GM12878 (cell line): ENCODE measurements around the gene MIA2. TPM values are rescaled to one million over a fixed set of nuclear protein-coding genes. Genes with fewer than 3 reads are reported as not detected.

ENCODE experiments used
- EGR1 ChIP-seq, 2 experiments: IDR thresholded peaks; 1 replicate in 1 of 2; 2 replicates in 1 of 2; pipeline ENCODE4 v1.6.1; 2011 to 2012; ENCODE audit warnings: low read depth in 2 of 2, low read length in 2 of 2, borderline replicate concordance in 1 of 2, mild to moderate bottlenecking in 1 of 2, moderate library complexity in 1 of 2
- MTA2 ChIP-seq: fragments of 450-650 bp; IDR thresholded peaks from 2 replicates; pipeline ENCODE4 v1.6.1; 2016; ENCODE audit warnings: low read depth, mild to moderate bottlenecking, moderate library complexity
- MXI1 ChIP-seq: fragments of 150-350 bp; IDR thresholded peaks from 2 replicates; pipeline ENCODE4 v1.6.1; 2011; ENCODE audit warnings: low read depth, mild to moderate bottlenecking, inconsistent platforms, low read length, improper control_type of control experiment
- RELA ChIP-seq: fragments of 450-650 bp; IDR thresholded peaks from 2 replicates; pipeline ENCODE4 v1.8.0; 2014; ENCODE audit warnings: borderline replicate concordance; ENCODE audit not compliant: partially characterized antibody
- TAF1 ChIP-seq: IDR thresholded peaks from 2 replicates; pipeline ENCODE4 v1.6.1; 2011; ENCODE audit warnings: mild to moderate bottlenecking, low read depth, low read length, borderline replicate concordance
- TARDBP ChIP-seq: IDR thresholded peaks from 2 replicates; pipeline ENCODE4 v1.6.1; 2016; ENCODE audit warnings: borderline replicate concordance
- TBL1XR1 ChIP-seq: IDR thresholded peaks from 2 replicates; pipeline ENCODE4 v1.6.1; 2012; ENCODE audit warnings: low read depth, low read length, improper control_type of control experiment
- TCF12 ChIP-seq: IDR thresholded peaks from 2 replicates; pipeline ENCODE4 v1.6.1; 2011; ENCODE audit warnings: low read depth, mild to moderate bottlenecking, low read length
- polyA plus RNA-seq, 11 experiments: library from polyadenylated mRNA; depleted of rRNA in 4 of 11; unstranded in 6 of 11; stranded (reverse) in 5 of 11; fragments of >200 nt; fragmentation: Nextera tagmentation in 4 of 11; fragmentation: Illumina TruSeq in 1 of 11; extraction: Ambion mirVana in 4 of 11; extraction: Trizol in 1 of 11; gene quantifications; 1 replicate in 1 of 11; 2 replicates in 10 of 11; pipeline versions ENCODE4 v1.2.1 to v1.2.3, GENCODE V29; 2011 to 2016; ENCODE audit warnings: inconsistent platforms in 2 of 11, missing spikeins in 2 of 11, low read depth in 1 of 11
- total RNA-seq, 4 experiments: library from RNA; depleted of rRNA in 3 of 4; stranded (reverse); fragments of >200 nt in 3 of 4; fragmentation: Illumina TruSeq in 1 of 4; extraction: Trizol in 1 of 4; gene quantifications; 2 replicates each; pipeline versions ENCODE4 v1.2.1 to v1.2.3, GENCODE V29; 2013 to 2021
- TF ChIP-seq, protein P1 (sequence below): fragments of 450-650 bp; IDR thresholded peaks from 2 replicates; pipeline ENCODE4 v1.6.1; 2016; ENCODE audit warnings: mild to moderate bottlenecking
- TF ChIP-seq, protein P2 (sequence below): fragments of 450-650 bp; conservative IDR thresholded peaks from 2 replicates; pipeline ENCODE4 v1.6.1; 2017; ENCODE audit warnings: mild to moderate bottlenecking, moderate library complexity
- TF ChIP-seq, protein P3 (sequence below): fragments of 450-650 bp; IDR thresholded peaks from 2 replicates; pipeline ENCODE4 v1.6.1; 2017; ENCODE audit warnings: antibody characterized with exemption, mild to moderate bottlenecking, moderate library complexity

Gene MIA2
- total and polyA plus RNA-seq, 10 of the 15 experiments (the other 5 are each of a cell fraction or from before 2014, with no cell fraction given) = 6.3 to 36.8 (median 17.1) TPM

DNA sequence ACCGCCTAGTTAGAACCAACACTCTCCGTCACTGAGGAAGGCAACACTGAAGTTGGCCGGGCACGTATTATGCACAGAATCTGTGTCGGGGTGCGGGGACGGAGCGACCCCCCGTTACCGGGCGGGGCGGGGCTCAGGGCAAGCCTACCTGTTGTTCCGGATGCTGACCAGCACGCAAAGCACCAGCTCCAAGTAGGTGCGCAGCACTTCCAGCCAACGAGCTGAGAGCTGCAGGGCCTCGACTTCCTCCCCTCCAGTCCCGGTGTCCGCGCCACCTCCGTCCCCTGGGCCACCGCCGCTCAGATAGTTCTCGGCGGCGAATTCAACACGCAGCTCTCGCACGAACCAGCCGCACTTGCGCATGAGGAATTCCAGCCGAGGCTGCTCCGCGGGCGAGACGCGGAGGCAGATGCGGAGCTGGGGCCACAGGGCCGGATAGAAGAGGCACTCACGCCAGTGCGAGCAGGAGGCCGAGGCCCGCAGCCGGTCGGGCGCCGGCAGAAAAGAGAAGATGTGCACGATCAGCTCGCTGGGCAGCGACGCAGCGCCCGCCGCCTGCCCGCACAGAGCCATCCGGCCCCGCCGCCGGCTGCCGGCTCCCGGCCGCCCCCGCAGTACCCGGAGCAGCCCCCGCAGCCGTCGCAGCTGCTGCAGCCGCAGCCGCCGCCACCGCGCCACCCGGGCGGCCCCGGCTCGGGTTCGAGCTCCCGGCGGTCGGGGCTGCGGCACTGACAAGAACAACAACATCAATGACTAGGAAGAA is 197.9 kb downstream of the MIA2 start (continued):
- no peak for TF ChIP-seq TBL1XR1
- TF ChIP-seq RELA = no peak
- peak; percentile 93; the same call in 1 of the 2 replicates for TF ChIP-seq TAF1
- TF ChIP-seq TARDBP = no peak
- TF ChIP-seq, protein P1, sequence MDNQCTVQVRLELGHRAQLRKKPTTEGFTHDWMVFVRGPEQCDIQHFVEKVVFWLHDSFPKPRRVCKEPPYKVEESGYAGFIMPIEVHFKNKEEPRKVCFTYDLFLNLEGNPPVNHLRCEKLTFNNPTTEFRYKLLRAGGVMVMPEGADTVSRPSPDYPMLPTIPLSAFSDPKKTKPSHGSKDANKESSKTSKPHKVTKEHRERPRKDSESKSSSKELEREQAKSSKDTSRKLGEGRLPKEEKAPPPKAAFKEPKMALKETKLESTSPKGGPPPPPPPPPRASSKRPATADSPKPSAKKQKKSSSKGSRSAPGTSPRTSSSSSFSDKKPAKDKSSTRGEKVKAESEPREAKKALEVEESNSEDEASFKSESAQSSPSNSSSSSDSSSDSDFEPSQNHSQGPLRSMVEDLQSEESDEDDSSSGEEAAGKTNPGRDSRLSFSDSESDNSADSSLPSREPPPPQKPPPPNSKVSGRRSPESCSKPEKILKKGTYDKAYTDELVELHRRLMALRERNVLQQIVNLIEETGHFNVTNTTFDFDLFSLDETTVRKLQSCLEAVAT = 0 out of 2 replicates have a peak, but pooled peaks have one; percentile 30
- TF ChIP-seq, protein P2, sequence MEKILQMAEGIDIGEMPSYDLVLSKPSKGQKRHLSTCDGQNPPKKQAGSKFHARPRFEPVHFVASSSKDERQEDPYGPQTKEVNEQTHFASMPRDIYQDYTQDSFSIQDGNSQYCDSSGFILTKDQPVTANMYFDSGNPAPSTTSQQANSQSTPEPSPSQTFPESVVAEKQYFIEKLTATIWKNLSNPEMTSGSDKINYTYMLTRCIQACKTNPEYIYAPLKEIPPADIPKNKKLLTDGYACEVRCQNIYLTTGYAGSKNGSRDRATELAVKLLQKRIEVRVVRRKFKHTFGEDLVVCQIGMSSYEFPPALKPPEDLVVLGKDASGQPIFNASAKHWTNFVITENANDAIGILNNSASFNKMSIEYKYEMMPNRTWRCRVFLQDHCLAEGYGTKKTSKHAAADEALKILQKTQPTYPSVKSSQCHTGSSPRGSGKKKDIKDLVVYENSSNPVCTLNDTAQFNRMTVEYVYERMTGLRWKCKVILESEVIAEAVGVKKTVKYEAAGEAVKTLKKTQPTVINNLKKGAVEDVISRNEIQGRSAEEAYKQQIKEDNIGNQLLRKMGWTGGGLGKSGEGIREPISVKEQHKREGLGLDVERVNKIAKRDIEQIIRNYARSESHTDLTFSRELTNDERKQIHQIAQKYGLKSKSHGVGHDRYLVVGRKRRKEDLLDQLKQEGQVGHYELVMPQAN = peak; percentile 95
- TF ChIP-seq, protein P3, sequence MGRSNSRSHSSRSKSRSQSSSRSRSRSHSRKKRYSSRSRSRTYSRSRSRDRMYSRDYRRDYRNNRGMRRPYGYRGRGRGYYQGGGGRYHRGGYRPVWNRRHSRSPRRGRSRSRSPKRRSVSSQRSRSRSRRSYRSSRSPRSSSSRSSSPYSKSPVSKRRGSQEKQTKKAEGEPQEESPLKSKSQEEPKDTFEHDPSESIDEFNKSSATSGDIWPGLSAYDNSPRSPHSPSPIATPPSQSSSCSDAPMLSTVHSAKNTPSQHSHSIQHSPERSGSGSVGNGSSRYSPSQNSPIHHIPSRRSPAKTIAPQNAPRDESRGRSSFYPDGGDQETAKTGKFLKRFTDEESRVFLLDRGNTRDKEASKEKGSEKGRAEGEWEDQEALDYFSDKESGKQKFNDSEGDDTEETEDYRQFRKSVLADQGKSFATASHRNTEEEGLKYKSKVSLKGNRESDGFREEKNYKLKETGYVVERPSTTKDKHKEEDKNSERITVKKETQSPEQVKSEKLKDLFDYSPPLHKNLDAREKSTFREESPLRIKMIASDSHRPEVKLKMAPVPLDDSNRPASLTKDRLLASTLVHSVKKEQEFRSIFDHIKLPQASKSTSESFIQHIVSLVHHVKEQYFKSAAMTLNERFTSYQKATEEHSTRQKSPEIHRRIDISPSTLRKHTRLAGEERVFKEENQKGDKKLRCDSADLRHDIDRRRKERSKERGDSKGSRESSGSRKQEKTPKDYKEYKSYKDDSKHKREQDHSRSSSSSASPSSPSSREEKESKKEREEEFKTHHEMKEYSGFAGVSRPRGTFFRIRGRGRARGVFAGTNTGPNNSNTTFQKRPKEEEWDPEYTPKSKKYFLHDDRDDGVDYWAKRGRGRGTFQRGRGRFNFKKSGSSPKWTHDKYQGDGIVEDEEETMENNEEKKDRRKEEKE = no peak
- TF ChIP-seq MTA2 = no peak
- TF ChIP-seq MXI1 = 0 out of 2 replicates have a peak, but pooled peaks have one; percentile 47
- TF ChIP-seq TCF12 = peak; percentile 54; the same call in 1 of the 2 replicates
- peak in 1 of 2 experiments; percentile 38; a peak in 1 of 3 replicates for TF ChIP-seq EGR1 (IDR thresholded peaks at IDR 0.05; ENCODE audit: borderline replicate concordance in 1 of 2, low read depth in 2 of 2, low read length in 2 of 2)
